Right ventricle myocardium superior (tissue), 1 donor: ENCODE results near the gene RTP3. TPM values are rescaled to one million over a fixed set of nuclear protein-coding genes. Genes with fewer than 3 reads are reported as not detected.
"Not testable (repeated sequence)": the region's sequence is repeated elsewhere in the genome, so short reads cannot be mapped to it uniquely, and the experiment has no call there.

ENCODE experiments used
- ATAC-seq: fragments of 200-7000 bp; cut with Tn5 transposase; one replicate; pipeline ENCODE4 v1.9.1; 2020; ENCODE audit warnings: mild to moderate bottlenecking; ENCODE audit not compliant: poor library complexity
- DNase-seq: peaks from one replicate; pipeline ENCODE4 v3.0.0-alpha.2; 2020
- intact Hi-C: fragments of 100-400 bp; cut with DNase I; formaldehyde crosslinking; loops from one replicate; pipeline ENCODE4 v1.11.2; 2022
- total RNA-seq: library from RNA; stranded (reverse); fragmentation: NEBNext Ultra II Directional; extraction: Animal tissue kit (Norgen Biotek cat#: 25700); gene quantifications from one replicate; pipeline ENCODE4 v1.2.1, GENCODE V29; 2021
- donor health status: DM: no; HTN: yes; CAD: no; lungs with severe emphysema.

Gene RTP3
- total RNA-seq, 1 donor from 2014 or later = not detected

- intact Hi-C loops = loop anchor here (5.0 kb wide), 1 partner anchor 143 kb away; no protein-coding TSS in a partner anchor
- ATAC-seq (peak; percentile 94), DNase-seq (peak; percentile 94)
Measured at GRCh38 chr3:46488735-46489361, 8.9 kb upstream of the RTP3 start.

- ATAC-seq = no peak
- intact Hi-C loops = loop anchor here (5.0 kb wide), 1 partner anchor 143 kb away; no protein-coding TSS in a partner anchor
Measured at GRCh38 chr3:46489381-46489780, 8.4 kb upstream of the RTP3 start.

GRCh38 chr3:46489875-46490274, 7.9 kb upstream of the RTP3 start:
- DNase-seq = no peak
- intact Hi-C loops = loop anchor here (5.0 kb wide), 1 partner anchor 142 kb away; no protein-coding TSS in a partner anchor

More at GRCh38 chr3:46489381-46489780, 8.4 kb upstream of the RTP3 start:
- no peak for DNase-seq

GRCh38 chr3:46490338-46491084, 7.3 kb upstream of the RTP3 start:
- no peak for DNase-seq
- ATAC-seq = peak; percentile 71
- intact Hi-C loops = no loop called here

More at GRCh38 chr3:46489875-46490274, 7.9 kb upstream of the RTP3 start:
- no peak for ATAC-seq

- intact Hi-C loops = no loop called here
- DNase-seq (no peak), ATAC-seq (peak; percentile 43)
Measured at GRCh38 chr3:46491089-46492070, 6.4 kb upstream of the RTP3 start.

- no peak for DNase-seq
- no peak for ATAC-seq
- intact Hi-C loops = no loop called here
Measured at GRCh38 chr3:46492890-46493547, 4.8 kb upstream of the RTP3 start.

DNA sequence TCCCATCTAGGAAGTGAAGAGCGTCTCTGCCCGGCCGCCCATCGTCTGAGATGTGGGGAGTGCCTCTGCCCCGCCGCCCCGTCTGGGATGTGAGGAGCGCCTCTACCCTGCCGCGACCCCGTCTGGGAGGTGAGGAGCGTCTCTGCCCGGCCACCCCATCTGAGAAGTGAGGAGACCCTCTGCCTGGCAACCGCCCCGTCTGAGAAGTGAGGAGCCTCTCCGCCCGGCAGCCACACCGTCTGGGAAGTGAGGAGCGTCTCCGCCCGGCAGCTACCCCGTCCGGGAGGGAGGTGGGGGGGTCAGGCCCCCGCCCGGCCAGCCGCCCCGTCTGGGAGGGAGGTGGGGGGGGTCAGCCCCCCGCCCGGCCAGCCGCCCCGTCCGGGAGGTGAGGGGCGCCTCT, 3.3 kb upstream of the RTP3 start:
- DNase-seq, ATAC-seq, intact Hi-C loops: not testable (repeated sequence)

DNA sequence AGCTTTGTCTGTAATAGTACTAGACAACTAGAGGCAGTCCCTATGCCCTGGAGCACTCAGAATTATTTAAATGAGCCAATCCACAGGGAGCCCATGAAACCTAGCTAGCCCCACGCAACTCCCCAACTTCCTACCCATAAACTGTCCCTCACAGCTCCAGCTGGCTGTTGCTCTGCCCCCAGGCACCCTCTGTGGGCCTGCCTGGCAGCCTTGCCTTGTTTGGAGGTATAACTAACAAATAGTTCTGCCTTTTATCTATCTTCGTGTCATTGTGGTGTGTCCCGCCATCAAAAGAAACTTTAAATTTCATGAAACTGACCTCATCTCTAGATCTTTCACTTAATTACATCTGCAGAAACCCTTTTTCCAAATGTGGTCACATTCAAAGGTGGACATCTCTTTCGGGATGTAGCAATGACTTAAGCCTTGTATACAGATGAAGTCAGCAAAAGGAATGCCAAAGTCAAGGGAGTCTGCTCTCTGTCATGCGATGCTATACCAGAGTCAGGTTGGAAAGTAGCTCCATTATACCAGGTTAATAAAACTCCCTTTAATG, 1.8 kb upstream of the RTP3 start:
- intact Hi-C loops = no loop called here
- no peak for DNase-seq
- no peak for ATAC-seq

- intact Hi-C loops = no loop called here
- no peak for DNase-seq
- ATAC-seq = no peak
Measured at GRCh38 chr3:46496746-46497555, 825 bp upstream of the RTP3 start.

GRCh38 chr3:46498916-46499519, 1.2 kb downstream of the RTP3 start:
- peak; percentile 24 for ATAC-seq
- intact Hi-C loops = no loop called here

GRCh38 chr3:46500656-46501635, 3.2 kb downstream of the RTP3 start:
- ATAC-seq (no peak), DNase-seq (no peak)
- intact Hi-C loops = no loop called here

More at GRCh38 chr3:46498916-46499519, 1.2 kb downstream of the RTP3 start:
- no peak for DNase-seq

DNA sequence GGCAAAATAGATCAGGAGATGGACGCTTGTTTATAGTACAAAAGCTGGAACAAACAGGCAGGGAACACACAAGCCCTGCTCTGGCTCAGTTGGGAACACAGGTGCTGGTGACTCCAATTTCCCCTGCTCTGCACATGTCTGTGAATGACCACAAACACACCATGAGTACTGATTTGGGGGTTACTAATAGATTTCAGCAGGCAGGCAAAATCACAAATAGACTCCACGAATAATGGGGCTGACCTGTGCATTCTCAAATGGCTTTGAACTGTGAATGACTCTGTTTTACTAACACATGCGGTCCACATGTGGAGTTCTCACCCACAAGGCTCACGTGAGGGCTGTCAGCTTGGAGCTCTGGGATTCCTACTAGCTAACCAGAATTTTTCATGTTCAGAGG, 3.9 kb downstream of the RTP3 start:
- ATAC-seq = no peak

GRCh38 chr3:46503200-46503874, 5.6 kb downstream of the RTP3 start:
- DNase-seq (no peak), ATAC-seq (no peak)
- intact Hi-C loops = no loop called here

More for the DNA sequence above, 3.9 kb downstream of the RTP3 start:
- intact Hi-C loops = no loop called here
- DNase-seq = no peak

DNA sequence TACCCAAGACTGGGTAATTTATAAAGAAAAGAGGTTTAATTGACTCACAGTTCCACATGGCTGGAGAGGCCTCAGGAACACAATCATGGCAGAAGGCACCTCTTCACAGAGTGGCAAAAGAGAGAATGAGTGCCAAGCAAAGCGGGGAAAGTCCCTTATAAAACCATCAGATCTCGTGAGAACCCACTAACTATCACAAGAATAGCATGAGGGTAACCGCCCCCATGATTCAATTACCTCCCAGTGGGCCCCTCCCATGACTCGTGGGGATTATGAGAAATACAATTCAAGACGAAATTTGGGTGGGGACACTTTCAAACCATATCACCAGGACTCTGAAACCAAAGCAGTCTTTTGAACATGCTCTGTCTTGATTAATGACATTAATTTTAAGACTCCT, 7.0 kb downstream of the RTP3 start:
- intact Hi-C loops = no loop called here
- DNase-seq = no peak
- no peak for ATAC-seq

DNA sequence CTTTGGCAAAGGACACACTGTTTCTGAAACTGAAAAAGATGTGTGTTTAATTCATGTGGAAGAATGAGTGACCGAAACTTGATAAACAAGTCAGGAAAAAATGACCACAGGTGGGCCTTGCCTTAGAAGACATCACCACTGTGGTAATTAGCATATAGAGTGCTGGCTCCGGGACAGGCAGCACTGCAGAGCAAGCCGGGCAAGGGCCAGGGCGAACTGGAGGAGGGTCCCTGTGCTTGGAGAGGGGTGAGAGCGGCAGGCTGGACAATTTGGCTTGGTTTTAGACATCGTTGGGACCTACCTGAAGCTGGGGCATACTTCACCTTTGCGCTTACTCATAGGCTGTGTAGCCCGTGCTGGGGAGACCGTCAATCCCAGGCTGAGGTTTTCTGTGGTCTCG, 8.2 kb downstream of the RTP3 start:
- DNase-seq = no peak
- no peak for ATAC-seq
- intact Hi-C loops = no loop called here
